ENCODE data around the gene ETS1. TPM values are rescaled to one million over a fixed set of nuclear protein-coding genes. Genes with fewer than 3 reads are reported as not detected.

The ETS1 gene
- polyA plus RNA-seq, 1 donor from 2014 or later, result 0.42 TPM

DNA sequence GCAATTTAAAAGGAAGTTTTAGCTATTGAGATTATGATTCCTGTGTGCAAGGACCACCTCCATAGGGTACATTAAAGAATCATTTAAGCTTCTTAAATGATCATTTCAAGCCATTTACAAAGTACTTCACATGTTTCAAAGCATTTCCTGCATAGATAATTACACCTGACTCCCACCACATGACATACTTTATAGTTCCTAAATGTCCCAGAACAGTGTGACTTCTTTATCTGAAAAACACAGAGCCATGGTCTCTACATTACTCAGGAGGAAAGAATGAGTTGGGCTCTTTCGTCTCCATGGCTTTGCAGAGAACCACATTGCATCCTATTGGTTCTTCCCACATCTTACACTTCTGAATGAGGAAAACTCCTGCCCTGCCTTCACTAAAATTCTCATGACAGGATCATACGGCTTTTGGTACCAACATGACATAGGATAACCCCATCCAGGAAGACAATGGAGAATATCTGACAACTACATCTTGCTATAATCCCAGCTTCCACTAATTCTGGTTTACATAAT, 88.6 kb downstream of the ETS1 start:
- no peak for TF ChIP-seq EZH2 (IDR thresholded peaks at IDR 0.05; ENCODE audit: borderline replicate concordance, insufficient read depth, low read length, poor library complexity, severe bottlenecking)
- no peak for TF ChIP-seq EP300 (conservative IDR thresholded peaks at IDR 0.05; ENCODE audit: poor library complexity, severe bottlenecking)
- TF ChIP-seq MXI1 (conservative IDR thresholded peaks at IDR 0.05; ENCODE audit: poor library complexity, severe bottlenecking), result no peak
- TF ChIP-seq TAF1 (IDR thresholded peaks at IDR 0.05; ENCODE audit: low read depth), result no peak
- TF ChIP-seq POLR2AphosphoS5 (IDR thresholded peaks at IDR 0.05), result no peak
- TF ChIP-seq, protein P1, sequence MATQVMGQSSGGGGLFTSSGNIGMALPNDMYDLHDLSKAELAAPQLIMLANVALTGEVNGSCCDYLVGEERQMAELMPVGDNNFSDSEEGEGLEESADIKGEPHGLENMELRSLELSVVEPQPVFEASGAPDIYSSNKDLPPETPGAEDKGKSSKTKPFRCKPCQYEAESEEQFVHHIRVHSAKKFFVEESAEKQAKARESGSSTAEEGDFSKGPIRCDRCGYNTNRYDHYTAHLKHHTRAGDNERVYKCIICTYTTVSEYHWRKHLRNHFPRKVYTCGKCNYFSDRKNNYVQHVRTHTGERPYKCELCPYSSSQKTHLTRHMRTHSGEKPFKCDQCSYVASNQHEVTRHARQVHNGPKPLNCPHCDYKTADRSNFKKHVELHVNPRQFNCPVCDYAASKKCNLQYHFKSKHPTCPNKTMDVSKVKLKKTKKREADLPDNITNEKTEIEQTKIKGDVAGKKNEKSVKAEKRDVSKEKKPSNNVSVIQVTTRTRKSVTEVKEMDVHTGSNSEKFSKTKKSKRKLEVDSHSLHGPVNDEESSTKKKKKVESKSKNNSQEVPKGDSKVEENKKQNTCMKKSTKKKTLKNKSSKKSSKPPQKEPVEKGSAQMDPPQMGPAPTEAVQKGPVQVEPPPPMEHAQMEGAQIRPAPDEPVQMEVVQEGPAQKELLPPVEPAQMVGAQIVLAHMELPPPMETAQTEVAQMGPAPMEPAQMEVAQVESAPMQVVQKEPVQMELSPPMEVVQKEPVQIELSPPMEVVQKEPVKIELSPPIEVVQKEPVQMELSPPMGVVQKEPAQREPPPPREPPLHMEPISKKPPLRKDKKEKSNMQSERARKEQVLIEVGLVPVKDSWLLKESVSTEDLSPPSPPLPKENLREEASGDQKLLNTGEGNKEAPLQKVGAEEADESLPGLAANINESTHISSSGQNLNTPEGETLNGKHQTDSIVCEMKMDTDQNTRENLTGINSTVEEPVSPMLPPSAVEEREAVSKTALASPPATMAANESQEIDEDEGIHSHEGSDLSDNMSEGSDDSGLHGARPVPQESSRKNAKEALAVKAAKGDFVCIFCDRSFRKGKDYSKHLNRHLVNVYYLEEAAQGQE (IDR thresholded peaks at IDR 0.05; ENCODE audit: borderline replicate concordance), result no peak
- no peak for TF ChIP-seq SMC3 (conservative IDR thresholded peaks at IDR 0.05; ENCODE audit: poor library complexity)
- TF ChIP-seq, protein P2, sequence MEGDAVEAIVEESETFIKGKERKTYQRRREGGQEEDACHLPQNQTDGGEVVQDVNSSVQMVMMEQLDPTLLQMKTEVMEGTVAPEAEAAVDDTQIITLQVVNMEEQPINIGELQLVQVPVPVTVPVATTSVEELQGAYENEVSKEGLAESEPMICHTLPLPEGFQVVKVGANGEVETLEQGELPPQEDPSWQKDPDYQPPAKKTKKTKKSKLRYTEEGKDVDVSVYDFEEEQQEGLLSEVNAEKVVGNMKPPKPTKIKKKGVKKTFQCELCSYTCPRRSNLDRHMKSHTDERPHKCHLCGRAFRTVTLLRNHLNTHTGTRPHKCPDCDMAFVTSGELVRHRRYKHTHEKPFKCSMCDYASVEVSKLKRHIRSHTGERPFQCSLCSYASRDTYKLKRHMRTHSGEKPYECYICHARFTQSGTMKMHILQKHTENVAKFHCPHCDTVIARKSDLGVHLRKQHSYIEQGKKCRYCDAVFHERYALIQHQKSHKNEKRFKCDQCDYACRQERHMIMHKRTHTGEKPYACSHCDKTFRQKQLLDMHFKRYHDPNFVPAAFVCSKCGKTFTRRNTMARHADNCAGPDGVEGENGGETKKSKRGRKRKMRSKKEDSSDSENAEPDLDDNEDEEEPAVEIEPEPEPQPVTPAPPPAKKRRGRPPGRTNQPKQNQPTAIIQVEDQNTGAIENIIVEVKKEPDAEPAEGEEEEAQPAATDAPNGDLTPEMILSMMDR (IDR thresholded peaks at IDR 0.05; ENCODE audit: poor library complexity, severe bottlenecking), result no peak
- TF ChIP-seq RAD21 (conservative IDR thresholded peaks at IDR 0.05), result no peak
- no peak overlapping the region for H2AFZ ChIP-seq (ENCODE audit: low read depth, low read length)
- no peaks in the 10 kb centered on the region for H3K9me3 ChIP-seq (ENCODE audit: low read length)
- no peaks in the 10 kb centered on the region for H3F3A ChIP-seq (ENCODE audit: insufficient read depth, low read length, poor library complexity, severe bottlenecking)
- H3K79me2 ChIP-seq (replicated peaks; ENCODE audit: insufficient read depth, low read length), result no peaks in the 10 kb centered on the region
- no peaks in the 10 kb centered on the region for H4K20me1 ChIP-seq (ENCODE audit: insufficient read depth)
- H3K4me3 ChIP-seq (ENCODE audit: low read length), result no peak overlapping the region
- H3K36me3 ChIP-seq (ENCODE audit: insufficient read depth, low read length), result no peaks in the 10 kb centered on the region
- no peak overlapping the region for H3K4me2 ChIP-seq (ENCODE audit: low read length)
- no peak overlapping the region for H3K9ac ChIP-seq (ENCODE audit: low read length)
- H3K27ac ChIP-seq (ENCODE audit: low read length), result no peak overlapping the region
- no peaks in the 10 kb centered on the region for H3K27me3 ChIP-seq (ENCODE audit: insufficient read depth, low read depth, low read length)
- H3K9me2 ChIP-seq (ENCODE audit: insufficient read depth, low read length), result no peaks in the 10 kb centered on the region

DNA sequence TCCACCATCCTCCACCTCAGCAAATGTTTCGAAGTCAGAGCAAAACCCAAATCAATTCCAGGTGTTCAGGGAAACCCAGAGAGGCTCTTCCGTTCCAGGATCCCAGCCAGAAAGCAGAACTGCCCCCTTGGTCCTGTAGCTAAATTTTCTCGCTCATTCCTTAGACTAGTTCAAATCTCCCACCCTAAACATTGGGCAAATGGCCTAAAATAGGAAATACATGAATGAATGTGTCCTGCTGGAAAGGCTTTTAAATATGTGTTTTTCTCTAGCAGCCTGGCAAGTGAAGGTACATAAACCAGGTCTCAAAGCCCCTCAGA, 89.6 kb downstream of the ETS1 start:
- Histone ChIP-seq H4K20me1 (ENCODE audit: insufficient read depth) (no peaks in the 10 kb centered on the region), H3K79me2 (replicated peaks; ENCODE audit: insufficient read depth, low read length) (no peaks in the 10 kb centered on the region)

More for the DNA sequence above, 89.6 kb downstream of the ETS1 start:
- H3K27ac ChIP-seq (ENCODE audit: low read length), result no peak overlapping the region
- H3K9ac ChIP-seq (ENCODE audit: low read length), result no peak overlapping the region
- no peaks in the 10 kb centered on the region for H3K36me3 ChIP-seq (ENCODE audit: insufficient read depth, low read length)
- TF ChIP-seq RAD21 (conservative IDR thresholded peaks at IDR 0.05) (no peak), EZH2 (IDR thresholded peaks at IDR 0.05; ENCODE audit: borderline replicate concordance, insufficient read depth, low read length, poor library complexity, severe bottlenecking) (no peak)
- TF ChIP-seq, protein P2 (IDR thresholded peaks at IDR 0.05; ENCODE audit: poor library complexity, severe bottlenecking), result no peak
- TF ChIP-seq, protein P1 (IDR thresholded peaks at IDR 0.05; ENCODE audit: borderline replicate concordance), result no peak
- no peak overlapping the region for H3K4me3 ChIP-seq (ENCODE audit: low read length)
- H3F3A ChIP-seq (ENCODE audit: insufficient read depth, low read length, poor library complexity, severe bottlenecking), result no peaks in the 10 kb centered on the region
- no peaks in the 10 kb centered on the region for H3K27me3 ChIP-seq (ENCODE audit: insufficient read depth, low read depth, low read length)
- no peak overlapping the region for H3K4me2 ChIP-seq (ENCODE audit: low read length)
- no peak overlapping the region for H2AFZ ChIP-seq (ENCODE audit: low read depth, low read length)
- H3K9me2 ChIP-seq (ENCODE audit: insufficient read depth, low read length), result no peaks in the 10 kb centered on the region
- no peaks in the 10 kb centered on the region for H3K9me3 ChIP-seq (ENCODE audit: low read length)
